GM23338 (cell line): Measurements from ENCODE around the gene FBXO41. TPM values are rescaled to one million over a fixed set of nuclear protein-coding genes. Genes with fewer than 3 reads are reported as not detected.

ENCODE experiments used
- ATAC-seq: fragments of 200-7000 bp; cut with Tn5 transposase; 3 replicates; pipeline ENCODE4 v1.9.1; 2020
- DNase-seq: peaks from one replicate; pipeline ENCODE4 v3.0.0-alpha.2; 2015; ENCODE audit warnings: low spot score
- H2AFZ ChIP-seq: fragments of 200-600 bp; sonication (generic); 2 replicates; pipeline ENCODE4 v1.8.0; 2016; ENCODE audit warnings: antibody characterized with exemption, mild to moderate bottlenecking, moderate library complexity
- H3F3A ChIP-seq: fragments of 200-600 bp; sonication (generic); replicated peaks from 2 replicates; pipeline ENCODE4 v1.8.0; 2017; ENCODE audit warnings: antibody characterized with exemption, mixed run types, low read depth
- H3K27ac ChIP-seq: fragments of 200-600 bp; sonication (generic); 2 replicates; pipeline ENCODE4 v1.6.1; 2016; ENCODE audit warnings: low read depth
- H3K27me3 ChIP-seq: fragments of 200-600 bp; sonication (generic); 2 replicates; pipeline ENCODE4 v1.8.0; 2016; ENCODE audit warnings: mild to moderate bottlenecking, mixed run types, moderate library complexity; ENCODE audit not compliant: insufficient read depth
- H3K36me3 ChIP-seq: fragments of 200-600 bp; sonication (generic); 2 replicates; pipeline ENCODE4 v1.8.0; 2016; ENCODE audit warnings: mild to moderate bottlenecking; ENCODE audit not compliant: insufficient read depth
- H3K4me1 ChIP-seq: fragments of 200-600 bp; sonication (generic); 2 replicates; pipeline ENCODE4 v1.8.0; 2016; ENCODE audit warnings: mild to moderate bottlenecking, moderate library complexity; ENCODE audit not compliant: insufficient read depth
- H3K4me2 ChIP-seq: fragments of 200-600 bp; sonication (generic); 2 replicates; pipeline ENCODE4 v1.7.1; 2017; ENCODE audit warnings: mixed run types
- H3K4me3 ChIP-seq: fragments of 200-600 bp; sonication (generic); 2 replicates; pipeline ENCODE4 v1.6.1; 2016; ENCODE audit warnings: mixed run types
- H3K79me2 ChIP-seq: fragments of 200-600 bp; sonication (generic); replicated peaks from 2 replicates; pipeline ENCODE4 v1.8.0; 2017; ENCODE audit warnings: mild to moderate bottlenecking; ENCODE audit not compliant: insufficient read depth
- H3K9me2 ChIP-seq: fragments of 200-600 bp; sonication (generic); 2 replicates; pipeline ENCODE4 v1.8.0; 2017; ENCODE audit not compliant: insufficient read depth
- H4K20me1 ChIP-seq: fragments of 200-600 bp; sonication (generic); replicated peaks from 2 replicates; pipeline ENCODE4 v1.8.0; 2017; ENCODE audit warnings: mild to moderate bottlenecking; ENCODE audit not compliant: insufficient read depth
- H3K27ac Mint-ChIP-seq: 2 replicates; pipeline ENCODE4 v1.8.0; 2020; ENCODE audit warnings: inconsistent platforms, mild to moderate bottlenecking, moderate library complexity, mixed read lengths
- H3K27me3 Mint-ChIP-seq: 3 replicates; pipeline ENCODE4 v1.8.0; 2022; ENCODE audit warnings: low read depth, mild to moderate bottlenecking, moderate library complexity, mixed read lengths, inconsistent platforms; ENCODE audit not compliant: insufficient read depth, poor library complexity
- H3K36me3 Mint-ChIP-seq: 3 replicates; pipeline ENCODE4 v1.8.0; 2021; ENCODE audit warnings: low read depth, mild to moderate bottlenecking, inconsistent platforms, moderate library complexity, mixed read lengths
- H3K4me1 Mint-ChIP-seq: 3 replicates; pipeline ENCODE4 v1.8.0; 2020; ENCODE audit warnings: mild to moderate bottlenecking, inconsistent platforms, mixed read lengths
- H3K4me3 Mint-ChIP-seq: 3 replicates; pipeline ENCODE4 v1.8.0; 2021; ENCODE audit warnings: moderate library complexity, mild to moderate bottlenecking, inconsistent platforms, mixed read lengths
- H3K9me3 Mint-ChIP-seq: 3 replicates; pipeline ENCODE4 v1.8.0; 2020; ENCODE audit warnings: moderate library complexity, mild to moderate bottlenecking, inconsistent platforms, mixed read lengths
- CREB1 ChIP-seq: fragments of 250-450 bp; sonication (Bioruptor Pico); IDR thresholded peaks from 2 replicates; pipeline ENCODE4 v1.5.0; 2020; ENCODE audit warnings: low read depth, mild to moderate bottlenecking, moderate library complexity
- CTCF ChIP-seq, 2 experiments: fragments of 200-600 bp in 1 of 2; sonication (generic) in 1 of 2; conservative IDR thresholded peaks; 2 replicates each; pipeline versions ENCODE4 v1.5.1 to v1.6.1; 2016 to 2017; ENCODE audit warnings: antibody characterized with exemption in 2 of 2, low read depth in 2 of 2, mild to moderate bottlenecking in 2 of 2, moderate library complexity in 1 of 2
- ETS1 ChIP-seq: IDR thresholded peaks from 2 replicates; pipeline ENCODE4 v1.6.1; 2016; ENCODE audit warnings: antibody characterized with exemption
- EZH2 ChIP-seq: fragments of 200-600 bp; sonication (generic); IDR thresholded peaks from one replicate; pipeline ENCODE4 v1.8.0; 2017; ENCODE audit warnings: antibody characterized with exemption, mild to moderate bottlenecking, low read depth; ENCODE audit not compliant: unreplicated experiment
- EZH2phosphoT487 ChIP-seq: fragments of 200-600 bp; sonication (generic); IDR thresholded peaks from one replicate; pipeline ENCODE4 v1.8.1; 2018; ENCODE audit warnings: antibody characterized with exemption; ENCODE audit not compliant: unreplicated experiment
- JUNB ChIP-seq: IDR thresholded peaks from one replicate; pipeline ENCODE4 v1.6.1; 2016; ENCODE audit warnings: antibody characterized with exemption; ENCODE audit not compliant: unreplicated experiment
- NANOG ChIP-seq: IDR thresholded peaks from 2 replicates; pipeline ENCODE4 v1.6.1; 2016; ENCODE audit warnings: antibody characterized with exemption, borderline replicate concordance
- POLR2AphosphoS5 ChIP-seq: IDR thresholded peaks from 2 replicates; pipeline ENCODE4 v1.6.1; 2016; ENCODE audit warnings: antibody characterized with exemption, low read depth
- REST ChIP-seq: IDR thresholded peaks from one replicate; pipeline ENCODE4 v1.6.1; 2018; ENCODE audit warnings: antibody characterized with exemption; ENCODE audit not compliant: unreplicated experiment
- STAT1 ChIP-seq: IDR thresholded peaks from one replicate; pipeline ENCODE4 v1.6.1; 2016; ENCODE audit warnings: antibody characterized with exemption; ENCODE audit not compliant: unreplicated experiment
- ZNF114 ChIP-seq: fragments of 250-450 bp; sonication (Bioruptor Pico); IDR thresholded peaks from 2 replicates; pipeline ENCODE4 v1.5.0; 2020; ENCODE audit warnings: mild to moderate bottlenecking, moderate library complexity
- ZNF331 ChIP-seq: fragments of 250-450 bp; sonication (Bioruptor Pico); IDR thresholded peaks from 2 replicates; pipeline ENCODE4 v1.5.0; 2020; ENCODE audit warnings: low read depth, mild to moderate bottlenecking, moderate library complexity
- ZNF462 ChIP-seq: fragments of 250-450 bp; sonication (Bioruptor Pico); IDR thresholded peaks from 2 replicates; pipeline ENCODE4 v1.5.0; 2020; ENCODE audit warnings: mild to moderate bottlenecking, moderate library complexity
- polyA plus RNA-seq: library from polyadenylated mRNA; unstranded; fragments of >200 nt; fragmentation: Nextera tagmentation; extraction: Ambion mirVana; gene quantifications from 2 replicates; pipeline ENCODE4 v1.2.1, GENCODE V29; 2016
- total RNA-seq: library from RNA; depleted of rRNA; stranded (reverse); fragments of >200 nt; shearing (Covaris generic); gene quantifications from 2 replicates; pipeline ENCODE4 v1.2.3, GENCODE V29; 2014

Gene FBXO41
- total and polyA plus RNA-seq, 2 experiments from 2014 or later: 3.5 to 13.8 TPM

- no peaks in the 10 kb centered on the region for H3K9me3 Mint-ChIP-seq
- TF ChIP-seq ZNF114 (CRISPR knock-in tag): no peak
- TF ChIP-seq CREB1: no peak
- TF ChIP-seq ZNF331 (CRISPR knock-in tag): no peak
- no peak for TF ChIP-seq ETS1
- TF ChIP-seq REST: no peak
- no peak for TF ChIP-seq EZH2
- no peak for TF ChIP-seq CTCF (conservative IDR thresholded peaks at IDR 0.05; ENCODE audit: low read depth in 2 of 2)
- TF ChIP-seq POLR2AphosphoS5: no peak
- no peak for TF ChIP-seq ZNF462
- no peak for TF ChIP-seq EZH2phosphoT487
- TF ChIP-seq STAT1: no peak
- TF ChIP-seq NANOG: no peak
- TF ChIP-seq JUNB: no peak
- Histone ChIP-seq H2AFZ (no peak overlapping the region), H3K4me1 (no peaks in the 10 kb centered on the region), H3K79me2 (no peaks in the 10 kb centered on the region), H3K36me3 (peaks cover 14% of the 10 kb centered on the region), H3K27me3 (no peaks in the 10 kb centered on the region), H3K27ac (no peak overlapping the region), H3F3A (no peaks in the 10 kb centered on the region), H3K9me2 (no peaks in the 10 kb centered on the region), H4K20me1 (peaks cover 8% of the 10 kb centered on the region; the same call in 1 of the 2 replicates), H3K4me3 (no peak overlapping the region), H3K4me2 (no peak overlapping the region)
- H3K27me3 Mint-ChIP-seq: no peaks in the 10 kb centered on the region
- H3K4me3 Mint-ChIP-seq: no peak overlapping the region
- ATAC-seq (no peak), DNase-seq (no peak)
- H3K36me3 Mint-ChIP-seq: peaks cover 30% of the 10 kb centered on the region
- no peak overlapping the region for H3K27ac Mint-ChIP-seq
- H3K4me1 Mint-ChIP-seq: no peaks in the 10 kb centered on the region
Observed at GRCh38 chr2:73223821-73224220, 60.5 kb downstream of the FBXO41 start.
